Neuronal stem cell (in vitro differentiated cells): Measurements from ENCODE around the gene AHDC1.
A peak's percentile ranks its signal among the peaks of the same experiment; 100 is the strongest.

Experiments
- DNase-seq: peaks from one replicate; pipeline ENCODE4 v3.0.0-alpha.2; 2013; ENCODE audit warnings: low spot score
- H2AFZ ChIP-seq: one replicate; pipeline ENCODE4 v1.6.1; 2013; ENCODE audit warnings: mild to moderate bottlenecking, low read length, inconsistent platforms
- H2AK5ac ChIP-seq: 2 replicates; pipeline ENCODE4 v1.6.1; 2013; ENCODE audit warnings: low read depth, mild to moderate bottlenecking, inconsistent platforms, low read length, moderate library complexity, mixed read lengths
- H2BK120ac ChIP-seq: 2 replicates; pipeline ENCODE4 v1.6.1; 2013; ENCODE audit warnings: low read depth, mild to moderate bottlenecking, inconsistent platforms, low read length, moderate library complexity, mixed read lengths
- H2BK12ac ChIP-seq: one replicate; pipeline ENCODE4 v1.6.1; 2013; ENCODE audit warnings: low read length, inconsistent platforms
- H2BK15ac ChIP-seq: 2 replicates; pipeline ENCODE4 v1.6.1; 2013; ENCODE audit warnings: mild to moderate bottlenecking, low read length, inconsistent platforms, mixed read lengths
- H2BK5ac ChIP-seq: one replicate; pipeline ENCODE4 v1.6.1; 2013; ENCODE audit warnings: inconsistent platforms, mild to moderate bottlenecking, low read length, moderate library complexity
- H3K14ac ChIP-seq: one replicate; pipeline ENCODE4 v1.6.1; 2013; ENCODE audit warnings: low read length, inconsistent platforms
- H3K18ac ChIP-seq: 2 replicates; pipeline ENCODE4 v1.6.1; 2013; ENCODE audit warnings: low read length, inconsistent platforms
- H3K23ac ChIP-seq: 2 replicates; pipeline ENCODE4 v1.6.1; 2013; ENCODE audit warnings: low read depth, mild to moderate bottlenecking, mixed read lengths, low read length, inconsistent platforms; ENCODE audit not compliant: poor library complexity
- H3K27ac ChIP-seq: replicated peaks from 3 replicates; pipeline ENCODE4 v1.5.1; 2013; ENCODE audit warnings: low read length, inconsistent platforms
- H3K27me3 ChIP-seq, 3 experiments: 2 replicates each; pipeline ENCODE4 v1.6.1; 2013; ENCODE audit warnings: low read length in 3 of 3, mild to moderate bottlenecking in 2 of 3, inconsistent platforms in 1 of 3, low read depth in 1 of 3, mixed read lengths in 1 of 3, moderate library complexity in 1 of 3; ENCODE audit not compliant: control insufficient read depth in 3 of 3, insufficient read depth in 3 of 3
- H3K36me3 ChIP-seq, 2 donors: replicated peaks in 1 of 2; 2 replicates each; pipeline ENCODE4 v1.6.1; 2013; ENCODE audit warnings: low read length in 2 of 2; ENCODE audit not compliant: control insufficient read depth in 2 of 2, insufficient read depth in 2 of 2
- H3K4ac ChIP-seq: 2 replicates; pipeline ENCODE4 v1.6.1; 2013; ENCODE audit warnings: inconsistent platforms, mild to moderate bottlenecking, low read length, moderate library complexity
- H3K4me1 ChIP-seq, 2 donors: 1 replicate in 1 of 2; 2 replicates in 1 of 2; pipeline ENCODE4 v1.6.1; 2013; ENCODE audit warnings: low read length in 2 of 2, low read depth in 1 of 2; ENCODE audit not compliant: control insufficient read depth in 2 of 2, insufficient read depth in 1 of 2
- H3K4me2 ChIP-seq: one replicate; pipeline ENCODE4 v1.6.1; 2013; ENCODE audit warnings: mild to moderate bottlenecking, low read length, inconsistent platforms; ENCODE audit not compliant: insufficient read depth, poor library complexity, severe bottlenecking
- H3K4me3 ChIP-seq, 2 donors: 2 replicates each; pipeline ENCODE4 v1.5.1; 2013; ENCODE audit warnings: low read length in 2 of 2, mild to moderate bottlenecking in 2 of 2, inconsistent platforms in 1 of 2, moderate library complexity in 1 of 2
- H3K79me1 ChIP-seq: one replicate; pipeline ENCODE4 v1.6.1; 2013; ENCODE audit warnings: low read depth, mild to moderate bottlenecking, inconsistent platforms, low read length, moderate library complexity
- H3K9ac ChIP-seq: one replicate; pipeline ENCODE4 v1.6.1; 2013; ENCODE audit warnings: mild to moderate bottlenecking, low read depth, low read length, inconsistent platforms; ENCODE audit not compliant: poor library complexity
- H3K9me3 ChIP-seq, 2 donors: replicated peaks in 1 of 2; 2 replicates each; pipeline versions ENCODE3 to v1.6.1; 2013; ENCODE audit warnings: low read length in 2 of 2, mild to moderate bottlenecking in 2 of 2, inconsistent platforms in 1 of 2, low read depth in 1 of 2, mixed read lengths in 1 of 2, moderate library complexity in 1 of 2; ENCODE audit not compliant: control insufficient read depth in 2 of 2, insufficient read depth in 1 of 2
- H4K8ac ChIP-seq: one replicate; pipeline ENCODE4 v1.6.1; 2013; ENCODE audit warnings: low read depth, mild to moderate bottlenecking, inconsistent platforms, low read length, moderate library complexity
- H4K91ac ChIP-seq: one replicate; pipeline ENCODE4 v1.6.1; 2013; ENCODE audit warnings: low read length, low read depth, mild to moderate bottlenecking, inconsistent platforms; ENCODE audit not compliant: poor library complexity
- WGBS, 2 donors: extraction: QIAGEN DNeasy Blood & Tissue Kit; methylation state at CpG; one replicate each; pipeline ENCODE4 v1.1.7; 2013; ENCODE audit warnings: missing lambda C conversion rate in 2 of 2, mixed read lengths in 1 of 2; ENCODE audit not compliant: insufficient read length in 2 of 2, insufficient replicate concordance in 1 of 2; ENCODE audit errors: extremely low coverage in 2 of 2; 5-methylcytosine and 5-hydroxymethylcytosine counted together

Gene AHDC1

DNA sequence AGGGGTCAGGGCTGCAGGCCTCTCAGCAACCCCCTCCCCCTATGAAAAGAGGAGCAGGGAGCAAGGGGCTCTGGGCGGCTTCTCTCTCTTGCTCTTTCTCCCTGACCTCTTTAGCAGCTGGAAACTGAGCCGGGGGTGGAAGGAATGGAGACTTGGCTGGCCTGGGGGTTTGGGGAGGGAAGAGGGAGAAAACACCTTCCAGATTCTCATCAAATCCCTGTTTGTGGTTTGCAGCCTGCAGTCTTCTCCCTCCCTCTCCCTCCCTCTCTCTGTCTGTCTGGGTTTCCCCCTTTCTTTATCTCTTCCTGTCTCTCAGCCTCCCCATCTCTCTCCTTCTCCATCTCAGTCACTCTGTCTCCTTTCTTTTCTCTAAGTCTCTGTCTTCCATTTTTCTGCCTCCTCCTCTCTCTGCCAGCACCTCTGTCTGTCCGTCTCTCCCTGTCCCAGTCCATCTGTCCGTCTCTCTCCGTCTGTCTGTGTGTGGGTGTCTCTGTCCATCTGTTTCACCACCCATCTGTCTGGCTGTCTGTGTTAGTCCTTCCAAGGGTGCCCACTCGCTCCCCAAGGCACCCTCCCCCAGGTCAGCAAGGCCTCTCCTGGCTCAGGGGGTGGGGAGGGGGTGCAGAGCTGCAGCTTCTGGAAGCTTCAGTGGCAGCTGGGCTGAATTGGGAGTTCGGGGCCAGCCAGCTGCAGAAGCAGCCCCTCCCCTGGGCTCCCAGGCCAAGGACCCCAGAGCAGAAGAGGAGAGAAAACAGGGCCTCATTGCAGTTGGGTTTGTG, 6.2 kb downstream of the AHDC1 start:
- Histone ChIP-seq H3K18ac (peak overlapping the region; percentile 57), H2AK5ac (peak overlapping the region; percentile 54), H2BK15ac (peak overlapping the region; percentile 32), H2BK12ac (no peak overlapping the region), H4K8ac (no peak overlapping the region), H2BK5ac (no peak overlapping the region), H3K4me1 (peaks cover 81 to 93% of the 10 kb centered on the region in 2 donors), H3K23ac (peak overlapping the region; percentile 45), H3K9ac (peak overlapping the region; percentile 85), H3K4me3 (no peak overlapping the region), H4K91ac (no peak overlapping the region), H3K9me3 (no peaks in the 10 kb centered on the region), H3K36me3 (peaks cover 2 to 25% of the 10 kb centered on the region in 2 donors), H2AFZ (no peak overlapping the region), H3K4me2 (no peak overlapping the region), H2BK120ac (peak overlapping the region; percentile 34), H3K27ac (peak overlapping the region; percentile 40), H3K14ac (peak overlapping the region; percentile 25), H3K4ac (no peak overlapping the region), H3K79me1 (peaks cover 44% of the 10 kb centered on the region), H3K27me3 (no peaks in the 10 kb centered on the region)
- DNase-seq, result no peak
- WGBS, 2 donors, result no CpG with 5 or more reads among the region's 7 CpGs

DNA sequence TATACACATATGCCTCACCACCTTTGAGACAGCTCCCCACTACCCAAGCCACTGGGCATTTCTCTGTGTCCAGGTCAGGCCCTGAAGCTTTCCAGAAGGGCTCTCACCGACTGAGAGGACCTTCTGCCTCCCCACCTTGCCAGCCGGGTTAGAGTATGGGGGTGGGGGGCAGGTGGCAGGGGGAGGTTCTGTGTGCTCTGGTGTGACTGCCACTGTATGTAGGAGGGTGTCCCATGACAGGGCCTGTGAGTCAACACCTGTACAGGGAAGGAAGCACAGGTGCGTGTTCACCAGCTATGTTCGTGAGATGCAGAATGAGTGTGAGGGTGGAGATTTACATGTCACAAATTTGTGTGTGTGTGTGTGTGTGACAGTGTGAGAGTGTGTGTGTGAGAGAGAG, 7.0 kb downstream of the AHDC1 start:
- Histone ChIP-seq H3K27me3 (no peaks in the 10 kb centered on the region), H3K18ac (no peak overlapping the region), H2AK5ac (peak overlapping the region; percentile 67), H3K79me1 (peaks cover 47% of the 10 kb centered on the region), H3K4me3 (no peak overlapping the region), H3K9me3 (no peaks in the 10 kb centered on the region), H3K23ac (no peak overlapping the region), H3K4me2 (no peak overlapping the region), H3K4me1 (peaks cover 87 to 98% of the 10 kb centered on the region in 2 donors), H2BK5ac (no peak overlapping the region), H3K4ac (no peak overlapping the region), H2BK120ac (no peak overlapping the region), H3K9ac (peak overlapping the region; percentile 53), H3K14ac (peak overlapping the region; percentile 14), H4K91ac (no peak overlapping the region), H3K36me3 (peaks cover 2 to 25% of the 10 kb centered on the region in 2 donors), H2BK15ac (no peak overlapping the region), H2AFZ (no peak overlapping the region), H4K8ac (no peak overlapping the region), H3K27ac (peak overlapping the region; percentile 5), H2BK12ac (peak overlapping the region; percentile 64)
- no CpG with 5 or more reads among the region's 4 CpGs for WGBS, 2 donors
- no peak for DNase-seq

- H3K4me3 ChIP-seq, result no peak overlapping the region
- H3K4me1 ChIP-seq, result peaks cover 88 to 97% of the 10 kb centered on the region in 2 donors
- H3K23ac ChIP-seq, result no peak overlapping the region
- no peak for DNase-seq
- peak overlapping the region; percentile 4 for H2BK5ac ChIP-seq
- no peak overlapping the region for H2AFZ ChIP-seq
- H2BK12ac ChIP-seq, result no peak overlapping the region
- H4K91ac ChIP-seq, result no peak overlapping the region
- H2BK15ac ChIP-seq, result no peak overlapping the region
- H2AK5ac ChIP-seq, result peak overlapping the region; percentile 67
- no peak overlapping the region for H3K4me2 ChIP-seq
- no peak overlapping the region for H3K4ac ChIP-seq
- peak overlapping the region; percentile 66 for H3K14ac ChIP-seq
- H3K27ac ChIP-seq, result no peak overlapping the region
- WGBS, 2 donors, result no CpG with 5 or more reads among the region's 9 CpGs
- peaks cover 2 to 28% of the 10 kb centered on the region in 2 donors for H3K36me3 ChIP-seq
- H3K79me1 ChIP-seq, result peaks cover 51% of the 10 kb centered on the region
- peak overlapping the region; percentile 82 for H3K9ac ChIP-seq
- H3K18ac ChIP-seq, result peak overlapping the region; percentile 72
- H3K27me3 ChIP-seq, result no peaks in the 10 kb centered on the region
- H2BK120ac ChIP-seq, result no peak overlapping the region
- no peak overlapping the region for H4K8ac ChIP-seq
- H3K9me3 ChIP-seq, result no peaks in the 10 kb centered on the region
These were observed 7.7 kb downstream of the AHDC1 start for GRCh38 chr1:27596261-27596660.

DNA sequence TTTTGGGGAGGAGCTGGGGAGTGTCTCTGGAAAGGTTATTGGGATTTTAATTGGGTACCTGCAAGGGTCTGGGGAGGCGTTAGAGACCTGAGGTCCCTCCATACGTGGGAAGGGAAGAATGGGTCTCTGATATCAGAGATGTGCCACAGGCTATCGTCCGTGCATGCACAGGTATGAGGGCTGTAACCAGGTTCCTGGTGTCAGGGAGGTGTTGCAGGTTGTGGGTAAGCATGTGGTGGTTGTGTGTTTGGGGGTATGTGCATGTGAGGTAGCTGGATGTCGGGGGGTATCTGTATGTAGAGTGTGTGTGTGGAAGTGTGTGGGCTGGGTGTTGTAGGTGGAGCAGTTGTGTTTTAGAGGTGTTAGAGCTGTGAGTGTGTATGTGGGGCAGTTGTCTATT, 8.3 kb downstream of the AHDC1 start:
- H3K18ac ChIP-seq, result no peak overlapping the region
- no peaks in the 10 kb centered on the region for H3K27me3 ChIP-seq
- no peak for DNase-seq
- no peak overlapping the region for H2BK12ac ChIP-seq
- no peak overlapping the region for H4K8ac ChIP-seq
- WGBS, 2 donors, result no CpG with 5 or more reads among the region's 5 CpGs
- H3K4me3 ChIP-seq, result no peak overlapping the region
- H2BK120ac ChIP-seq, result no peak overlapping the region
- H3K23ac ChIP-seq, result peak overlapping the region; percentile 1
- peak overlapping the region; percentile 12 for H2AK5ac ChIP-seq
- H3K4me2 ChIP-seq, result no peak overlapping the region
- no peak overlapping the region for H3K9ac ChIP-seq
- peaks cover 85 to 97% of the 10 kb centered on the region in 2 donors for H3K4me1 ChIP-seq
- peak overlapping the region; percentile 20 for H3K27ac ChIP-seq
- H4K91ac ChIP-seq, result no peak overlapping the region
- peaks cover 2 to 35% of the 10 kb centered on the region in 2 donors for H3K36me3 ChIP-seq
- H3K9me3 ChIP-seq, result no peaks in the 10 kb centered on the region
- H2BK15ac ChIP-seq, result no peak overlapping the region
- H3K14ac ChIP-seq, result no peak overlapping the region
- H2AFZ ChIP-seq, result no peak overlapping the region
- no peak overlapping the region for H3K4ac ChIP-seq
- no peak overlapping the region for H2BK5ac ChIP-seq
- H3K79me1 ChIP-seq, result peaks cover 55% of the 10 kb centered on the region
